SH-SY5Y (cell line): ENCODE data around the gene GJB4.

ENCODE experiments used
- GATA2 ChIP-seq: IDR thresholded peaks from 2 replicates; pipeline ENCODE4 v1.6.1; 2011; ENCODE audit warnings: mild to moderate bottlenecking, low read depth, low read length
- GATA3 ChIP-seq: IDR thresholded peaks from 2 replicates; pipeline ENCODE4 v1.6.1; 2011; ENCODE audit warnings: low read depth, mild to moderate bottlenecking, low read length, moderate library complexity

GRCh38 chr1:34794790-34795180 lies 35.2 kb downstream of the GJB4 start:
- TF ChIP-seq GATA3 (no peak), GATA2 (no peak)
